ENCODE data around the gene CRCP.

DNA sequence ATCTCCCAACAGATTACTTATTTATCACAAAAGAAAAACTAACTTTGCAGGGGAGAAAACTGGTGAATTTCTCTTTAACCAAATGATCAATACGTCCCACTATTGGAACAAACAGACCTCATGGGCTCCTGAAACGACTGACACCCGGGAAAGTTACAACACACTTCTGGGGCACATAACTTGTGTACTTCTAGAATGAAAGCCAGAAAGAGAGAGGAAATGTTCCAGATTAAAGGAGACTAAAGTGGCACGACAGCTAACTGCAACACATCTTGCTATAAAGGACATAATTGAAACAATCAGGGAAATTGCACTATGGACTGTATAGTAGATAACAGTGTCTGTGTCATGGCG, 75.8 kb downstream of the CRCP start:
- TF ChIP-seq, protein P1, sequence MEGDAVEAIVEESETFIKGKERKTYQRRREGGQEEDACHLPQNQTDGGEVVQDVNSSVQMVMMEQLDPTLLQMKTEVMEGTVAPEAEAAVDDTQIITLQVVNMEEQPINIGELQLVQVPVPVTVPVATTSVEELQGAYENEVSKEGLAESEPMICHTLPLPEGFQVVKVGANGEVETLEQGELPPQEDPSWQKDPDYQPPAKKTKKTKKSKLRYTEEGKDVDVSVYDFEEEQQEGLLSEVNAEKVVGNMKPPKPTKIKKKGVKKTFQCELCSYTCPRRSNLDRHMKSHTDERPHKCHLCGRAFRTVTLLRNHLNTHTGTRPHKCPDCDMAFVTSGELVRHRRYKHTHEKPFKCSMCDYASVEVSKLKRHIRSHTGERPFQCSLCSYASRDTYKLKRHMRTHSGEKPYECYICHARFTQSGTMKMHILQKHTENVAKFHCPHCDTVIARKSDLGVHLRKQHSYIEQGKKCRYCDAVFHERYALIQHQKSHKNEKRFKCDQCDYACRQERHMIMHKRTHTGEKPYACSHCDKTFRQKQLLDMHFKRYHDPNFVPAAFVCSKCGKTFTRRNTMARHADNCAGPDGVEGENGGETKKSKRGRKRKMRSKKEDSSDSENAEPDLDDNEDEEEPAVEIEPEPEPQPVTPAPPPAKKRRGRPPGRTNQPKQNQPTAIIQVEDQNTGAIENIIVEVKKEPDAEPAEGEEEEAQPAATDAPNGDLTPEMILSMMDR (IDR thresholded peaks at IDR 0.05) = no peak
- TF ChIP-seq POLR2A (IDR thresholded peaks at IDR 0.05) = no peak

Measured in testis (tissue), 2 donors.